Astrocyte of the cerebellum (primary cell): Measurements from ENCODE around the gene CERS3.

ENCODE experiments used
- DNase-seq: peaks from one replicate; pipeline ENCODE4 v3.0.0-alpha.2; 2011; ENCODE audit warnings: low read depth
- H3K4me3 ChIP-seq: 2 replicates; pipeline ENCODE4 v1.5.1; 2011; ENCODE audit warnings: mild to moderate bottlenecking, low read depth, low read length, moderate library complexity
- in situ Hi-C: cut with HindIII; loops from 2 replicates; pipeline ENCODE4 v1.10.0; 2017; ENCODE audit warnings: low sequenced_read_pairs
- TF ChIP-seq, protein P1 (sequence below): IDR thresholded peaks from 2 replicates; pipeline ENCODE4 v1.5.1; 2012; ENCODE audit warnings: low read length, low read depth, moderate library complexity, mild to moderate bottlenecking; ENCODE audit errors: missing control alignments

Gene CERS3

DNA sequence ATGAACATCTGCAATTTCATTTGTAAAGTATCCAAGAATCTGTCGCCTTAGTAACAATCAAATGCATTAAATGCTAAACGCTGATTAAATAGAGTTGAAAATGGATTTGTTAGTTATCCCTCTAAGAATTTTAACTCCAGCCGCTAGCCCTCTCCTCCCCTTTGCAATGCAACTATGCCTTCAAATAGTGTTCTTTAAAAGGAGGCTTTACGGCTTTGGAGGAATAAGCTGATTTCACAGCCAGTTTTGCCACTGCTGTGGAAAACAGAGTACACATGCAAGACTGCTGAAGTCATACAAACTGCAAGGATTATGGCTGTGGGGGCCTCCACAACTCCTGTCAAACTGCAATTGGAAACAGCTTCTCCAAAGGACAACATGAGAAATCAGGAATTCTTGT lies 89.2 kb downstream of the CERS3 start:
- TF ChIP-seq, protein P1, sequence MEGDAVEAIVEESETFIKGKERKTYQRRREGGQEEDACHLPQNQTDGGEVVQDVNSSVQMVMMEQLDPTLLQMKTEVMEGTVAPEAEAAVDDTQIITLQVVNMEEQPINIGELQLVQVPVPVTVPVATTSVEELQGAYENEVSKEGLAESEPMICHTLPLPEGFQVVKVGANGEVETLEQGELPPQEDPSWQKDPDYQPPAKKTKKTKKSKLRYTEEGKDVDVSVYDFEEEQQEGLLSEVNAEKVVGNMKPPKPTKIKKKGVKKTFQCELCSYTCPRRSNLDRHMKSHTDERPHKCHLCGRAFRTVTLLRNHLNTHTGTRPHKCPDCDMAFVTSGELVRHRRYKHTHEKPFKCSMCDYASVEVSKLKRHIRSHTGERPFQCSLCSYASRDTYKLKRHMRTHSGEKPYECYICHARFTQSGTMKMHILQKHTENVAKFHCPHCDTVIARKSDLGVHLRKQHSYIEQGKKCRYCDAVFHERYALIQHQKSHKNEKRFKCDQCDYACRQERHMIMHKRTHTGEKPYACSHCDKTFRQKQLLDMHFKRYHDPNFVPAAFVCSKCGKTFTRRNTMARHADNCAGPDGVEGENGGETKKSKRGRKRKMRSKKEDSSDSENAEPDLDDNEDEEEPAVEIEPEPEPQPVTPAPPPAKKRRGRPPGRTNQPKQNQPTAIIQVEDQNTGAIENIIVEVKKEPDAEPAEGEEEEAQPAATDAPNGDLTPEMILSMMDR = no peak
- in situ Hi-C loops = no loop called here
- DNase-seq = no peak
- H3K4me3 ChIP-seq = no peak overlapping the region

DNA sequence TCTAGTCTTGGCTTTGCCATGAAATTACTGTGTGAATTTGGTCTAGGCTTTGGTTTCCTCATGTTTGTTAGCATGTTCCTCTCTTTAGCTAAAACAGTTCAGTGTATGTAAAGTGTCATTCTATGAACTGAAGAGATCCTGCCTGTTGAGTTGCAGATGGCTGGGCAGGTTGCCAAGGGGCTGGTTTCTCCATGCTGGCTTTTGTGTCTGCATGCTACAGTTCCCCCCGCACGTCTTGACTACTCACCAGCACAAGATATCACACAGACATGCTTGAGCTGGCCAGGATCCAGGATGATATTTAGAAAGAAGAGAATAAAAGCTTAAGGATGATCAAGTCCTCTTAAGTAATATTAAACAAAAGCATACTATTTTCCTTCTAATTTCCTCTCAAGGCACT lies 90.2 kb downstream of the CERS3 start:
- in situ Hi-C loops = no loop called here
- H3K4me3 ChIP-seq = no peak overlapping the region
- TF ChIP-seq, protein P1 = no peak
- DNase-seq = peak; percentile 18

DNA sequence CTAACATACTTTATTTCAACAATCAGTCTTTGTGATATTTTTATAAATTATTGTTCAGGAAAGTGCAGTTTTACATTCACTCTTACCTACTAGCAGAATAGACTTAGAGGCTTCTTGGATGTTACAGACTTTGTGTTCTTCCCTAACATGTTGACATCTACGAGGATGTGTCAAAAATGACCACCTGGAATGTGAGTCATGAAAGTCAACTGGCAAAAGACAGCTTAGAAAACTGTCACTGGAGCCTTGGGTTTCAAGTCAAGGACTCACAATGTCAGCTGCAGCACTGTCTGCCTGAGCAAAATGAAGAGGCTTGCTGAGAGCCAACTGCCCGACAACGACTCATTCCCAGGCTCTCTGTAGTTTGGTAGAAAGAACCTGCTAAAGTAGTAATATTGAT lies 91.5 kb downstream of the CERS3 start:
- no peak for DNase-seq
- in situ Hi-C loops = no loop called here
- no peak overlapping the region for H3K4me3 ChIP-seq
- TF ChIP-seq, protein P1 = no peak

DNA sequence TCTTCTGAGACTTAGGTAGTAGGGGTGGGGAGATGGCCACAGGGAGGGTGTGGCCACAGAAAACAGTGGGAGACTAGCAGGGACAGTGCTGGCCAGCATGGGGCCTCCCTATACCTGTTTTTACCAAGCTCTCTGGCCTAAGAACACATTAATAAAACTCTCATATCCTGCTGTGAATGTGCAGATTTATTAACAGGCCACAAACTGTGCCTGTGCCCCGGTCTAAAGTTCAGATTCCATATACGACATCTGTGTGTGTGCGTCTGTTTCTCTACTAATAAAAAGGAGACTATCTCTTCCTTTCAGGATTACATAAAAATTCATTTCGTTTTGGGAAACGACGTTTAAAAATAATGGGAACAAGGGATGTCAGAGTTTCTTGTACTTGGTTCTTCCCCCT lies 94.2 kb downstream of the CERS3 start:
- DNase-seq = no peak
- H3K4me3 ChIP-seq = no peak overlapping the region
- TF ChIP-seq, protein P1 = no peak
- in situ Hi-C loops = no loop called here

DNA sequence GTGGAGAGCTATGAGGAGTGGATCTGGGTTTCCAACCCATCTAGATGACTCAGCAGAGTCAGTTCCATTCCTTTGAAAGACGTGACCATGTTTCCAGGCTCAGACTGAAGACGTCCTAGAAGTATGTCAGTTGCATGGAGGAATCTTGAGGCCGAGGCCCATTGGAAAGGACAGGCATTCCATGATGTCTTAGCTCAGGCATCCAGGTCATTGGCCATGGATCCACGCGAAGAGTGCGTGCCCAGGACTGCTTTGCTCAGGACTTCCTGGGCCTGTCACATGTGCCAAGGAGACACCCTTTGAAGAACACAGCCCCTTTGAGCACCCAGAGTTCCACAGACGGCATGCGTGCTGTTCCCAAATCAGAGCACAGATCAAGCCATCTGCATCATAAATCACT lies 94.7 kb downstream of the CERS3 start:
- in situ Hi-C loops = no loop called here
- no peak for DNase-seq
- H3K4me3 ChIP-seq = no peak overlapping the region
- TF ChIP-seq, protein P1 = no peak

DNA sequence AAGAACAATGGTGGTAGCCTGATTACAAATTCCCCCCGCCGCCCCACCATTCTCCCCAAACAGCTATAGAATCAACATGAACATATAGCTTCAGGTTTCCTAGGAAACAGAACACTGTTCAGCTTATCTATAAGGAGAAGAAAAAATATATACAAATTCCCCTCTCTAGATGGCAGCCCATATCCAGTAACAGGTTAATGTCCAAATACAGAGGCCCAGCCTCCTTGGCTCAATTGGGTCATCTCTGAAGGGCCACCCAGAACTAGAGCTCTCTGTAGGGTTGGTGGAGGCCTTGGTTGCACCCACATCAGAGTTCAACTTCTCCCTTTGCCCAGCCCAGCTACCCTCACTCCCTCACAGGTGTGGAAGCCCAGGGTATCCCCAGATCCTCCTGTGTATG lies 95.4 kb downstream of the CERS3 start:
- no peak overlapping the region for H3K4me3 ChIP-seq
- TF ChIP-seq, protein P1 = no peak
- in situ Hi-C loops = no loop called here
- no peak for DNase-seq

DNA sequence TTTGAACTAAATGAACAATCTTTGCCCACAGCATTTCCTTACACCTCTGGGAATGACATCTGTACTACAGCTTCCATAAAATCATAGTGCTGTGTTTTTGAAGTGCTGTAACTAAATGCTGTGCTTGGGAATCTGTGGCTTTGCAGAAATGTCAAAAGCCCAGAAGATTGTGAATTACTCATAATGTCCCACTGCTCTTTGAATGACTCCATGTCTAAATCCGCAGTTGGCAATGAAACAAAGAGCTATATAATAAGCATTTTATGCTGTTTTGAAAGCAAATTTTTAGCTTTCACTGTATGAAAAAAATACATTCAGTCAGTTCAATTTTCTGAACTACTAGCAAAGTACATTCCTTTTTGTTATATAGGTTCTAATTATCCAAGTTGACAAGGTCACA lies 98.3 kb downstream of the CERS3 start:
- no peak overlapping the region for H3K4me3 ChIP-seq
- TF ChIP-seq, protein P1 = no peak
- no peak for DNase-seq
- in situ Hi-C loops = no loop called here
